ENCODE measurements around the gene RAET1G. TPM values are rescaled to one million over a fixed set of nuclear protein-coding genes. Genes with fewer than 3 reads are reported as not detected.
A peak's percentile ranks its signal among the peaks of the same experiment; 100 is the strongest.

RAET1G gene
- total RNA-seq, 1 experiment from 2014 or later: not detected

DNA sequence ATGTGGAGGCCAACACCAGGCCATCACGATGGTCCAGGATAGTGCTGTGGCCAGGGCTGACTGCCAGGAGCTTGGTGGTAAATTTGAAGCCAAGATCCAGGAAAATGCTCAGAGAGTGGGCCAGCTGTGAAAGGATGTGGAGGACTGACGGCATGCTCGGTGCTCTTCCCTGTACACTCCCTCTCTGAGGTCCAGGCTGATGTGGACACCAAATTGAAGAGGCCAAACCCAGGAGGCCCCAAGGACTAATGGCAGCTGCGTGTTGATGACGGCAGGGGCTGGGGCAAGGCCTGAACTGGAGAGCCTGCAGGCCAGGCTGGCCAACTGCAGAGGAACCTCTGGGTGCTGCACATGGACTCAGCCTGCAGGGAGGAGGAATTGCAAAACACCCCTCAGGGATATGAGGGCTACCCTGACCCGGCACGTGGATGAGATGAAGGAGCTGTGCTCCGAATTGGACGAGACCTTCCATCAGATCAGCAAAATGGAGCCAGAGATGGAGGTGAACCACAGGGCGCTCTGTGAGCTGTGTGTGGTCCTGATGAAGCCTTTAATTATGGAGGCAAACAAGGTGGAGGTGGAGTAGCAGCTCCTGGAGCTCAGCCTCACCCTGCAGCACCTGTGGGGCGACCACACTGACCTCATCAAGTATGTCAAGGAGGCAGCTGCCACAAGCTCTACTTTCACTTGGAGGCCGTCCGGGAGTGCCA lies 18.1 kb downstream of the RAET1G start:
- no peak for DNase-seq
- Histone ChIP-seq H3K4me3 (no peak overlapping the region), H3K36me3 (no peaks in the 10 kb centered on the region), H3K27ac (no peak overlapping the region), H3K27me3 (peaks cover 25% of the 10 kb centered on the region), H3K4me1 (no peaks in the 10 kb centered on the region), H3K9me3 (replicated peaks) (no peaks in the 10 kb centered on the region; the same call in 1 of the 2 replicates)

DNA sequence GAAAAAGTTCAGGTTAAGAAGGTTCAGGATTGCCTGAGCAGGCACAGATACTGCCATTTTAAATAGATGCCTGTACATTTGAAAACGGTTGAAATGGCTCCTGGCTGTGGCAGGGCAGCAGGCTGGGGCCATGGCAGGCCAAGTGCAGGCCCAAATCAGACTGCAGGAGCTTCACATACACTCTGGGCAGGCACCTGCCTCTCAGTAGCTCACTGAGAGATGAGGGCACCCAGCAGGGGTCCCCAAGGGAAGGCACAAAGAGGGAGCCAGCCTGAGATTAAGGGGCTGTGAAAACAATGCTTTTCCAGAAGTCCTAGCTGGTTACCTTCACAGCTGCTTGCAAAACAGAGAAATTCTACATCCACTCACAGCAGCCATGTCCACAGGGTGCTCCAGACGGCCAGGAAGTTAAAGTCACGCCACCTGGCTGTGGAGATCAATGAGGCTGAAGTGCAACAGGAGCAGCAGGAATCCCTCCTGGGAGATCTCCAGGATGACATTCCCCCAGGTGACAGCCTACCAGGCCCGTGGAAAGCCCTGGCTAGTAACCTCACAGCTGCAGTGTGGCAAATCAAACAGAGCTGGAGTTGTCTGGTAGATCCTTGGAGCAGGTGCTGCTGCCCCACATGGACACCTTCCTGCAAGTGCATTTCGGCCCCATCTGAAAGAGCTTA lies 18.8 kb downstream of the RAET1G start:
- Histone ChIP-seq H3K9me3 (replicated peaks) (no peaks in the 10 kb centered on the region; the same call in 1 of the 2 replicates), H3K27ac (no peak overlapping the region), H3K4me1 (no peaks in the 10 kb centered on the region), H3K36me3 (no peaks in the 10 kb centered on the region), H3K4me3 (no peak overlapping the region), H3K27me3 (peaks cover 25% of the 10 kb centered on the region)
- no peak for DNase-seq

DNA sequence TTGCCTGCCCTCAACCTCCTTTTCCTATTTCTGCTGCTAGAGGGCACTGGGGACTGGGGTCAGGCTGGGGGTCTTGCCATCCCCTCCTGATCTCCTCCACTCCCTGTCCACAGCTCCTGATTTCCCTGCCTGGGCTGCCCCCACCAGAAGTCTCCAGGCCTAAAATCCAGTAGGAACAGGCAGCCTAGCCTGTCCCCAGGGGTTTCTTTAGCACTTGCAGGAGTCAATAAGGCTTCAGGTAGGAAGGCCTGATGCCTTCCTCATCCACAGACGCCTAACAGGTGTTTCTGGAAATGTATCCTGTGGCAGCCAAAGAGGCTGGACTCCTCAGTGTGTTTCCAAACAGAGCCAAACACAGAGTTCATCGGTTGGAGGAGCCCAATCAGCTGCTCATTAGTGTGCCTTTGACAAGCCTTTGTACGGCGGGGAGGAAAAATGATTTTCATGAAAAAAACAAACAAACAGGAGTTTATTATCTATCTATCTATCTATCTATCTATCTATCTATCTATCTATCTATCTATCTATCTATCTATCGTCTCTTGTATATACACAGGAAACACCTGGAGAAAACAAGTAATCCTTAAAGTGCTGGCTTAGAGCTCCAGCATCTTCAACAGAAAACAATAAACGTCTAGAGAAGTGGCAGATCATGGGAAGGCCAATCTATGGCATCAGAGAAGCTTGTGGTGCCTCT lies 21.3 kb downstream of the RAET1G start:
- Histone ChIP-seq H3K4me1 (no peaks in the 10 kb centered on the region), H3K9me3 (replicated peaks) (no peaks in the 10 kb centered on the region), H3K4me3 (no peak overlapping the region), H3K27me3 (peaks cover 25% of the 10 kb centered on the region), H3K27ac (no peak overlapping the region), H3K36me3 (no peaks in the 10 kb centered on the region)
- no peak for DNase-seq

DNA sequence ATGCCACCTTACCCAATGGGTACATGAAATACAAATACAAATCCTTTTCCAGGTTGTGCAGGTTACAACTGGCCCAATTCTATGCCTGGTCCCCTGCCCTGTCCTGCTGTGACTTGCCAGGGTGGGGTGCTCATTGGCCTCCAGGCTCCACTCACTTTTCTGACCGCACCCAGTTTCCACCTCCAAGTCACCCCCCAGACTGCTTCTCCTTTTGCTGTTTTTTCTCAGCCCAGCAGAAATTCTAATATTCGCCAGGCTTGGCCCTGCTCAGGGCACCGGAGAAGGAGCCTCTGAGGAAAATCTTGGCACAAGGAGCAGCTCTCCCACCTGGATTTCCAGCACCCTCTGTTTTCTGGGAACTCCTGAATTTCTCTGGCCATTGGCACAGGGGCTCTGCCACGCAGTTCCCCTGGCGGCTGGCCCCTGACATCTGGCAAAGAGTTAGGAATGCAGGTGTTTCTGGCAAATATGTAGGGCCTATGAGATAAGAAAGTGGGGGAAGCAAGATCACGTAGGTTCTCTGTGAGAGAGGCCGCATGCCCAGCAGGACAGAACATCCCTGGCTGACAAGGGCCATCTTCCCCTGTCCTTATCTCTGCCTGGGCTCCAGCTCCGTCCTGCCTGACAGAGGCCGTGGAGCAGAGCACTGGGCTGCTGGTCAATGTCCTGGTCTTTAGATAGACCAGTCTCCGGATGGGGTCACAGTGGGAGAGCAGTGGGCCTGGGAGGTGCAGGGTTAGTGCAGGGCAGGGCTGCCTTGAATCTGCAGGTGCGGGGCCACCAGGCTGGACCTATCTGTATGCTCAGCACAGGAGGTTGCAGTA lies 22.1 kb downstream of the RAET1G start:
- no peaks in the 10 kb centered on the region for H3K4me1 ChIP-seq
- no peaks in the 10 kb centered on the region for H3K36me3 ChIP-seq
- no peak for DNase-seq
- no peak overlapping the region for H3K27ac ChIP-seq
- H3K27me3 ChIP-seq: peaks cover 25% of the 10 kb centered on the region
- H3K9me3 ChIP-seq (replicated peaks): no peaks in the 10 kb centered on the region
- H3K4me3 ChIP-seq: no peak overlapping the region

DNA sequence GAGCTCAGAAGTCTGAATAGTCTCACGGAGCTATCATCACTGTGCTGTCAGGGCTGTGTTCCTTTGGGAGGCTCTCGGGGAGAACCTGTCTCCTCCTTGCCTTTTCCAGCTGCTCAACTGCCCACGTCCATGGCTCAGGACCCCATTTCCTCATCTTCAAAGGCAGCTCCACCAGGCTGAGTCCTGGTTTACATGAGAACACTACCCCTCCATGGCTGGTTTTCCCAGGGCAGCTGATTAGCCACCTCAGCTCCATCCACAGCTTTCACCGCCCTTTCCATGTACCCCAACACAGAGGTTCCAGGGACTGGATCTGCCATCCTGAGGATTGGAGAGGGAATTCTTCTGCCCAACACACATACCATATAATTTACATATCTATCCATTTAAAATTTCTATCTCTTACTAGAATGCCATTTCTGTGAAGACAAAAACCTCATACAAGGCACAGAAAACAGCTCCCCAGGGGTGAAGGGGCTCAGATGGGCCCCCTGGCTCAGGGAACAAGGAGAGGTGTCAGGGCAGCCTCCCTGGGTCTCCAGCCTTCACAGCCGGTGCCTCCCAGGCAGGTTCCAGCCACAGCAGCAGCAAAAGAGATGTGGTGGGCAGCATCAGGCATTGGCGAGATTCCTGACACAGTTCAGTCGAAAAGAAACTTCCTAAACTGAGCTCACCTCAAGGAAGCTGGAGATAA lies 22.8 kb downstream of the RAET1G start:
- Histone ChIP-seq H3K4me1 (no peaks in the 10 kb centered on the region), H3K4me3 (no peak overlapping the region), H3K36me3 (no peaks in the 10 kb centered on the region), H3K27ac (no peak overlapping the region), H3K27me3 (peaks cover 25% of the 10 kb centered on the region), H3K9me3 (replicated peaks) (no peaks in the 10 kb centered on the region)
- no peak for DNase-seq

DNA sequence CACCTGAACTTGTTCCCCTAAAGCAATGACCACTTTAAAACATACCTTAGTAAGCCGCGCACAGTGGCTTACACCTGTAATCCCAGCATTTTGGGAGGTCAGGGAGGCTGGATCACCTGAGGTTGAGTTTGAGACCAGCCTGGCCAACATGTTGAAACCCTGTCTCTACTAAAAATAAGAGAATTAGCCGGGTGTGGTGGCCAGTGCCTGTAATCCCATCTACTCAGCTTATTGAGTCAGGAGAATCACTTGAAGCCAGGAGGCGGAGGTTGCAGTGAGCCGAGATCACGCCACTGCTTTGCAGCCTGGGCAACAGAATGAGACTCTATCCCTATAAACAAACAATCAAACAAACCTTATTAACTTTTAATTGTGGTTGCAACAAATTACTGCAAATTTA lies 23.4 kb downstream of the RAET1G start:
- no peak for DNase-seq
- no peaks in the 10 kb centered on the region for H3K9me3 ChIP-seq (replicated peaks)
- no peaks in the 10 kb centered on the region for H3K36me3 ChIP-seq
- H3K4me3 ChIP-seq: no peak overlapping the region
- peaks cover 25% of the 10 kb centered on the region for H3K27me3 ChIP-seq
- no peak overlapping the region for H3K27ac ChIP-seq
- H3K4me1 ChIP-seq: no peaks in the 10 kb centered on the region

DNA sequence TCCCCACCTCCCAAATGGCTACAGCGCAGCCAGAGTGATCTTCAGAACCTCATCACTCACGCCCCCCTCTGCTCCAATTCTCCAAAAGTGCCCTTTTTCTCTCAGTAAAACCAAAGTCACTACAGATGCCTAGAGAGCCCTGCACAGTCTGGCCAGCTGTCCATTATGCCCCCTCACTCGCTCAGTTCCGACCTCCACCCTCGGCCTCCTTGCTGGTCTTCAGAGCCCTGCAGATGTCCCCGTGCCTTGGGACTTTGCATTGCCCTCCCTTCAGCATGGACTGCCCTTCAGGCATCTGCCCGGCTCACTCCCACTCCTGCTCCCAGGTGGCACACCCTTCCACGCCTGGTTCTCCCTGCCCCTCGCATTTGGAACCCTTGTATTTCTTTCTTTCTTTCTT lies 24.0 kb downstream of the RAET1G start:
- no peak for DNase-seq
- Histone ChIP-seq H3K27ac (no peak overlapping the region), H3K4me1 (no peaks in the 10 kb centered on the region), H3K27me3 (peaks cover 20% of the 10 kb centered on the region), H3K36me3 (no peaks in the 10 kb centered on the region), H3K9me3 (replicated peaks) (no peaks in the 10 kb centered on the region), H3K4me3 (no peak overlapping the region)

DNA sequence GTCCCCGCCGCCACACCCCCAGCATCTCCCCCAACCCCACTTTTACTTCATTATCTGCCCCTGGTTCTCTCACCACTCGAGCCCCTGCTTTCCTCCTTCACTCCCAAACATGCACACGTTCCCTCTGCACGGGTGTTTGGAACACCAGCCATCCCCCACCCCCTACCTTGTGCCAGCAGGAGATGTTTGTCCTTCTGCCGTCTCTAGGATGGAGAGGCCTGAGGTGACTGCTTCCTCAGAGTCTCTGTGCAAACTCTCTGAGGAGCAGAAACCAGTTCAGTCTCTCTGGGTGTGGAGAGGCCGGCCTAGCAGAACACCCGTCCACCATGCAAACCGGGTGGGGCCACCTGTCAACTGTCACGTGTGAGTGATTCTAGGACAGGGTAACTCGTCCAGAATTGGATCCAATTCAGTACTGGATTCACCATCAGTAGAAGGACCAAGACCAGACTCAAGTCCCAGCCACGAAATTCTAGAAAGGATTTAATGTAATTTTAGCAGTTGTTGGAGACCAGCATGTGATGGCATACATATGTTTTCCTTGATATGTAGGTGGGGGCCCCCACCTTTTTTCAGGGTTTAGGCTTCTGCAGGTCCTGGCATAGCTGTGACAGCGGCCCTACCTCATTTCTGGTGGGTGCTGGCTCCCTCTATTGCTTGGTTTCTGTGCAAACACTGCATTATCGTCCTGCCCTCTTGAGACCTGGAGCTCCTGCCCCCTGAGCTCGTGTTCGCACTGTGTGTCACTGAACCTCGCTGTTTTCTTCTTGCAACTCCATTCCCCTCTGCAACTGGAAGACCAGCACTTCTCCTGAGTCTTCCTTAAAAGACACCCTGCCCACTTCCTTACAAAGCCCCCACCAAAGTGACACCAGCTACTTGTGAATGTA lies 24.8 kb downstream of the RAET1G start, which contains the start of gene RAET1E:
Gene RAET1E (minus strand): TSS at position 259 of the 890 bp plus-strand sequence. CDS start 7,212 bp downstream, outside the sequence.
- no peak within 1 kb of the TSS for H3K4me3 ChIP-seq

DNA sequence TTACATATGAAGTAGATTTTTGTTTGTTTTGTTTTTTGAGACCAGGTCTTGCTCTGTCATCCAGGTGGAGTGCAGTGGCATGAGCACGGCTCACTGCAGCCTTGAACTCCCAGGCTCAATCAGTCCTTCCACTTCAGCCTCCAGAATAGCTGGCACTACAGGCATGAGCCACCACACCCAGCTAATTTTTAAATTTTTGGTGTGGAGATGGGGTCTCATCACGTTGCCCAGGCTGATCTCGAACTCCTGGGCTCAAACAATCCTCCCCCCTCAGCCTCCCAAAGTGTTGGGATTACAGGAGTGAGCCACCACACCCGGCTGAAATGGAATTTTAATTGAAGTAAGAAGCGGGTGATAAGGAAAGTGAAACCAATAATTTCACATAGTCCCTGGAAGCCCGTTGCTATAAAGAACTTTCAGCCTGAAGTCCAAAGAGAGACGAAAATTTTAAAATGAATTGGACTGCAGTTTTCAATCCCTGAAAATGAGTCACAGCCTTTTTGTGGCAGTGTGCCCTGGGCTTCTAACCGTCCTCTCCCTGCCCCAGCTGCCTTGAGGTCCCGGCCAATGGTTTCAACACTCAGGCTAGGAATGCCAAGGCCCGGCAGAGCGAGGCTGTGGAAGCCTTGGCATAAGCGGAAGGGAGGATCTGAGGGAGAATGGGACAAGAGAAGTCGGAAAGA lies 25.8 kb downstream of the RAET1G start:
- H3K9me3 ChIP-seq (replicated peaks): no peaks in the 10 kb centered on the region
- no peak overlapping the region for H3K4me3 ChIP-seq
- no peak overlapping the region for H3K27ac ChIP-seq
- H3K36me3 ChIP-seq: no peaks in the 10 kb centered on the region
- DNase-seq: peak in 1 of 2 experiments; percentile 28
- no peaks in the 10 kb centered on the region for H3K4me1 ChIP-seq
- peaks cover 7% of the 10 kb centered on the region; the same call in 1 of the 2 replicates for H3K27me3 ChIP-seq

More for the DNA sequence above, 24.8 kb downstream of the RAET1G start, which contains the start of gene RAET1E:
- H3K27me3 ChIP-seq: peaks cover 16% of the 10 kb centered on the region
- no peak for DNase-seq
- H3K9me3 ChIP-seq (replicated peaks): no peaks in the 10 kb centered on the region
- no peak within 1 kb of the TSS for H3K27ac ChIP-seq
- no peaks in the 10 kb centered on the region for H3K36me3 ChIP-seq
- no peaks in the 10 kb centered on the region for H3K4me1 ChIP-seq

DNA sequence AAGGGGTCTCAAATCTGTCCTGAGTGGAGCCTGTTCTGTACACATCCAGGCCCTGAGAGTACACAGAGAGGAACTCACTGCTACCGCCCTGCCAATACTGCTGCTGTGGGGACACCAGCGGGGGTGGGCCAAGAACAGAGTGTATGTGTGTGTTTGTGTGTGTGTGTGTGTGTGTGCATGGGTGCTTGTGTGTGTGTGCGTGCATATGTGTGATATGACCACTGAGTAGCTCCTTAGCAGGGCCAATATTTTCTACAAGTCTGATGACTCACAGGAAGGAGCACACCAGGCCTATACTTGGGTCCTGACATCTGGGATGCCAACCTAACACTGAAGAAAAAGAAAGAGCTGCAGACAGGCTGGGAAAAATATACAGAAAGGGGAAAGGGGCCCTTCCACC lies 26.4 kb downstream of the RAET1G start:
- Histone ChIP-seq H3K36me3 (no peaks in the 10 kb centered on the region), H3K27me3 (peaks cover 5% of the 10 kb centered on the region; the same call in 1 of the 2 replicates), H3K4me1 (no peaks in the 10 kb centered on the region), H3K9me3 (replicated peaks) (no peaks in the 10 kb centered on the region), H3K4me3 (no peak overlapping the region), H3K27ac (no peak overlapping the region)
- DNase-seq: no peak

DNA sequence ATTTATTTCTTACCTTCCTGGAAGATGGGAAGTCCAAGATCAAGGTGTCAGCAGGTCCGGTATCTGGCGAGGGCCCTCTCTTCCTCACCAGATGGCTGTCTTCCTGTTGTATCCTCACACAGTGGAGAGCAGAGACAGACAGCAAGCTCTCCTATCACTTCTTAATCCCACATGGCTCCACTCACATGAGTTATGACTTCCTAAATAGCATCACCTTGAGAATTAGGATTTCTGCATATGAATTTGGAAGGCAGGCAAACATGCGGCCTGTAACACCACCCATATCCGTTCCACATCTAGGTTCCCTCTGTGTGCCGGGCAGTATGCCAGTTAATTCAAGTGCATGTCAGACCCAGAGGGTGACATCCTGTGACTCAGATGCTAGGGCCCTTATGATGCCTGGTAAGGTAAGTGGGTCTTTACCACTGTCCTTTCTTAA lies 27.1 kb downstream of the RAET1G start:
- Histone ChIP-seq H3K9me3 (replicated peaks) (no peaks in the 10 kb centered on the region), H3K4me3 (no peak overlapping the region), H3K27ac (no peak overlapping the region), H3K4me1 (no peaks in the 10 kb centered on the region), H3K27me3 (no peaks in the 10 kb centered on the region; the same call in 1 of the 2 replicates), H3K36me3 (no peaks in the 10 kb centered on the region)
- DNase-seq: no peak

DNA sequence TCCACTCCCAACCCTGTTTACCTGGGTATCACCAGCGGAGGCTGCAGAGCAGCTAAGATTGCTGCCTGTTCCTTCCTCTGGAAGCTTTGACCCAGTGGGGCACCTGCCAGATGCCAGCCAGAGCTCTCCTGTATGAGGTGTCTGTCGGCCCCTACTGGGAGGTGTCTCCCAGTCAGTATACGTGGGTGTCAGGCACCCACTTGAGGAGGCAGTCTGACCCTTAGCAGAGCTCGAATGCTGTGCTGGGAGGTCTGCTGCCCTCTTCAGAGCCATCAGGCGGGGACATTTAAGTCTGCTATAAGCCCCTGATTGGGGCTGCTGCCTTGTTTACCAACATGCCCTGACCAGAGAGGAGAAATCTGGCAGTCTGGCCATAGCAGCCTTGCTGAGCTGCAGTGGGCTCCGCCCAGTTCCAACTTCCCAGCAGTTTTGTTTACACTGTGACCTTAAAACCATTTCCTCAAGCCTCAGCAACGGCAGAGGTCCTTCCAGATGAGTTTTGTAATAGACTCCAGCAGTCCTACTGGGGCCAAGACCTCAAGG lies 27.8 kb downstream of the RAET1G start:
- H3K4me3 ChIP-seq: no peak overlapping the region
- no peak overlapping the region for H3K27ac ChIP-seq
- no peaks in the 10 kb centered on the region for H3K4me1 ChIP-seq
- no peaks in the 10 kb centered on the region; the same call in 1 of the 2 replicates for H3K27me3 ChIP-seq
- no peaks in the 10 kb centered on the region for H3K9me3 ChIP-seq (replicated peaks)
- DNase-seq: no peak
- H3K36me3 ChIP-seq: no peaks in the 10 kb centered on the region

Measured in SJCRH30 (cell line).